Neural progenitor cell (in vitro differentiated cells): ENCODE results near the gene POLN. TPM values are rescaled to one million over a fixed set of nuclear protein-coding genes. Genes with fewer than 3 reads are reported as not detected.

Experiments used
- DNase-seq: peaks from one replicate; pipeline ENCODE4 v3.0.0-alpha.2; 2016; ENCODE audit warnings: low spot score
- H2AFZ ChIP-seq: fragments of 200-600 bp; sonication (generic); replicated peaks from 2 replicates; pipeline ENCODE4 v1.6.1; 2016; ENCODE audit warnings: antibody characterized with exemption
- H3F3A ChIP-seq: fragments of 200-600 bp; sonication (generic); 2 replicates; pipeline ENCODE4 v1.6.1; 2016; ENCODE audit warnings: antibody characterized with exemption, low read depth
- H3K27ac ChIP-seq: fragments of 200-600 bp; sonication (generic); 2 replicates; pipeline ENCODE4 v1.5.1; 2016; ENCODE audit warnings: mild to moderate bottlenecking
- H3K27me3 ChIP-seq: fragments of 200-600 bp; sonication (generic); 2 replicates; pipeline ENCODE4 v1.6.1; 2016; ENCODE audit warnings: mild to moderate bottlenecking, moderate library complexity
- H3K36me3 ChIP-seq: fragments of 200-600 bp; sonication (generic); 2 replicates; pipeline ENCODE4 v1.5.1; 2016
- H3K4me1 ChIP-seq: fragments of 200-600 bp; sonication (generic); 2 replicates; pipeline ENCODE4 v1.6.1; 2016; ENCODE audit warnings: mixed run types
- H3K4me2 ChIP-seq: fragments of 200-600 bp; sonication (generic); 2 replicates; pipeline ENCODE4 v1.6.1; 2016
- H3K4me3 ChIP-seq: fragments of 200-600 bp; sonication (generic); 2 replicates; pipeline ENCODE4 v1.5.1; 2016
- H3K79me2 ChIP-seq: fragments of 200-600 bp; sonication (generic); 2 replicates; pipeline ENCODE4 v1.6.1; 2016; ENCODE audit warnings: low read depth
- H3K9ac ChIP-seq: fragments of 200-600 bp; sonication (generic); 2 replicates; pipeline ENCODE4 v1.6.1; 2016
- H3K9me3 ChIP-seq: fragments of 200-600 bp; sonication (generic); 2 replicates; pipeline ENCODE4 v1.5.1; 2016; ENCODE audit warnings: low read depth
- H4K20me1 ChIP-seq: fragments of 200-600 bp; sonication (generic); 2 replicates; pipeline ENCODE4 v1.6.1; 2016; ENCODE audit warnings: low read depth
- H3K27ac Mint-ChIP-seq: 3 replicates; pipeline ENCODE4 v1.8.0; 2021; ENCODE audit warnings: mixed read lengths
- H3K27me3 Mint-ChIP-seq: 2 replicates; pipeline ENCODE4 v1.8.0; 2022; ENCODE audit warnings: low read depth, mild to moderate bottlenecking, inconsistent platforms, moderate library complexity, mixed read lengths; ENCODE audit not compliant: insufficient read depth
- H3K36me3 Mint-ChIP-seq: 3 replicates; pipeline ENCODE4 v1.8.0; 2021; ENCODE audit warnings: mixed read lengths
- H3K4me1 Mint-ChIP-seq: 3 replicates; pipeline ENCODE4 v1.8.0; 2021; ENCODE audit warnings: mixed read lengths
- H3K4me3 Mint-ChIP-seq: 3 replicates; pipeline ENCODE4 v1.8.0; 2021; ENCODE audit warnings: mild to moderate bottlenecking, moderate library complexity, mixed read lengths
- H3K9me3 Mint-ChIP-seq: 3 replicates; pipeline ENCODE4 v1.8.0; 2020; ENCODE audit warnings: mixed read lengths
- EZH2 ChIP-seq: fragments of 200-600 bp; sonication (generic); IDR thresholded peaks from 2 replicates; pipeline ENCODE4 v1.6.1; 2017; ENCODE audit warnings: antibody characterized with exemption, mild to moderate bottlenecking, moderate library complexity
- EZH2phosphoT487 ChIP-seq: fragments of 200-600 bp; sonication (generic); IDR thresholded peaks from 2 replicates; pipeline ENCODE4 v1.6.1; 2017; ENCODE audit warnings: antibody characterized with exemption
- total RNA-seq: library from RNA; depleted of rRNA; stranded (reverse); fragments of >200 nt; gene quantifications from 2 replicates; pipeline ENCODE4 v1.2.3, GENCODE V29; 2015; ENCODE audit warnings: low replicate concordance
- TF ChIP-seq, protein P1 (sequence below): fragments of 200-600 bp; sonication (generic); IDR thresholded peaks from 2 replicates; pipeline ENCODE4 v1.5.1; 2017; ENCODE audit warnings: antibody characterized with exemption, mild to moderate bottlenecking

The POLN gene
- total RNA-seq, 1 donor from 2014 or later = 1.7 TPM

DNA sequence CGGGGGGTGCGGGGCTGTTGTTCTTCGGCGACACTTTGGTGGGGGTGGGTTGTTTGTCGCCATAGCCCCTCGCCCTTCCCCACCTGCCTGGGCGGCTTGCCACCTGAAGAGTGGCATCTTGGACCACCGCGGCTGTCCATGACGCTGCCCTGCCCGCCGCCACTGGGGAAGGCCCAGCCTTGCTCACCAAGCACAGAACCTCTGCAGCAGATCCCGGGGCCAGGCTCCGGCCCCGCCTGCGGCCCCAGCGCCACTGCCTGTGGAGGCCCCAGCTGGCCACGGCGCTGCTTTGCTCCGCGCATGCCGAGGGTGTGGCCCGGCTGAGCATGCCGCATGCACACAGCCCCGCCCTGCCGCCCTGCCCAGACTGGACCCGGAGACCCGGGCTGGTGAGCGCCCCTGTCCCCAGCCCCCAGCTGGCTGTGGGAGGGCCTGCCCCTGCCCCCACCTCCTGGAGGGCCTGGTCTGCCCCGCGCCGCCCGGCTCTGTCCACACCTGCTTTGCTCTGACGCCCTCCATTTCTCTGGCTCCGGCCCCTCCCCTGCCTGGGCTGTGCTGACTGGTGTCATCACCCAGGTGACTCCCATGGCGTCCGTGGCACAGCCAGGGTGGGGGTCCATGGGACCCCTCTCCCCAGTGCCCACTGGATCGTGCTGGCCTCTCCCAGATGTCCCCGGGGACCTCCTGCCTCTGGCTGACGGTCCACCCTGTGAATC is 177.5 kb downstream of the POLN start:
- no peak for DNase-seq

GRCh38 chr4:2063557-2064275 is 178.2 kb downstream of the POLN start:
- Mint-ChIP-seq H3K27ac (no peak overlapping the region), H3K36me3 (peaks cover 7% of the 10 kb centered on the region), H3K4me1 (peaks cover 11% of the 10 kb centered on the region), H3K9me3 (no peaks in the 10 kb centered on the region), H3K27me3 (peaks cover 5% of the 10 kb centered on the region), H3K4me3 (no peak overlapping the region)
- no peaks in the 10 kb centered on the region for H3K9me3 ChIP-seq
- TF ChIP-seq EZH2 = no peak
- no peak overlapping the region for H3K4me3 ChIP-seq
- peaks cover 10% of the 10 kb centered on the region for H3F3A ChIP-seq
- no peak overlapping the region for H3K9ac ChIP-seq
- no peaks in the 10 kb centered on the region for H3K36me3 ChIP-seq
- no peak overlapping the region for H2AFZ ChIP-seq
- peaks cover 32% of the 10 kb centered on the region for H3K27me3 ChIP-seq
- no peak overlapping the region for H3K4me2 ChIP-seq
- H4K20me1 ChIP-seq = peaks cover 31% of the 10 kb centered on the region
- no peaks in the 10 kb centered on the region for H3K79me2 ChIP-seq
- H3K4me1 ChIP-seq = peaks cover 13% of the 10 kb centered on the region
- no peak for DNase-seq
- no peak overlapping the region for H3K27ac ChIP-seq

More for the DNA sequence above, 177.5 kb downstream of the POLN start:
- TF ChIP-seq, protein P1, sequence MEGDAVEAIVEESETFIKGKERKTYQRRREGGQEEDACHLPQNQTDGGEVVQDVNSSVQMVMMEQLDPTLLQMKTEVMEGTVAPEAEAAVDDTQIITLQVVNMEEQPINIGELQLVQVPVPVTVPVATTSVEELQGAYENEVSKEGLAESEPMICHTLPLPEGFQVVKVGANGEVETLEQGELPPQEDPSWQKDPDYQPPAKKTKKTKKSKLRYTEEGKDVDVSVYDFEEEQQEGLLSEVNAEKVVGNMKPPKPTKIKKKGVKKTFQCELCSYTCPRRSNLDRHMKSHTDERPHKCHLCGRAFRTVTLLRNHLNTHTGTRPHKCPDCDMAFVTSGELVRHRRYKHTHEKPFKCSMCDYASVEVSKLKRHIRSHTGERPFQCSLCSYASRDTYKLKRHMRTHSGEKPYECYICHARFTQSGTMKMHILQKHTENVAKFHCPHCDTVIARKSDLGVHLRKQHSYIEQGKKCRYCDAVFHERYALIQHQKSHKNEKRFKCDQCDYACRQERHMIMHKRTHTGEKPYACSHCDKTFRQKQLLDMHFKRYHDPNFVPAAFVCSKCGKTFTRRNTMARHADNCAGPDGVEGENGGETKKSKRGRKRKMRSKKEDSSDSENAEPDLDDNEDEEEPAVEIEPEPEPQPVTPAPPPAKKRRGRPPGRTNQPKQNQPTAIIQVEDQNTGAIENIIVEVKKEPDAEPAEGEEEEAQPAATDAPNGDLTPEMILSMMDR = no peak
- TF ChIP-seq EZH2phosphoT487 (no peak), EZH2 (no peak)
- Histone ChIP-seq H2AFZ (no peak overlapping the region), H3K4me3 (no peak overlapping the region), H3F3A (peaks cover 10% of the 10 kb centered on the region), H3K27me3 (peaks cover 30% of the 10 kb centered on the region), H3K4me1 (peaks cover 19% of the 10 kb centered on the region), H3K27ac (no peak overlapping the region), H3K4me2 (no peak overlapping the region), H3K36me3 (no peaks in the 10 kb centered on the region), H4K20me1 (peaks cover 31% of the 10 kb centered on the region), H3K9me3 (no peaks in the 10 kb centered on the region), H3K9ac (no peak overlapping the region), H3K79me2 (no peaks in the 10 kb centered on the region)
- H3K27ac Mint-ChIP-seq = no peak overlapping the region
- no peak overlapping the region for H3K4me3 Mint-ChIP-seq
- H3K27me3 Mint-ChIP-seq = peaks cover 5% of the 10 kb centered on the region
- no peaks in the 10 kb centered on the region for H3K9me3 Mint-ChIP-seq
- H3K36me3 Mint-ChIP-seq = peaks cover 7% of the 10 kb centered on the region
- H3K4me1 Mint-ChIP-seq = peaks cover 11% of the 10 kb centered on the region

- Histone ChIP-seq H3K27me3 (peaks cover 40% of the 10 kb centered on the region), H3K36me3 (no peaks in the 10 kb centered on the region), H3K9ac (no peak overlapping the region), H2AFZ (no peak overlapping the region), H3K4me1 (peaks cover 13% of the 10 kb centered on the region), H3K4me3 (no peak overlapping the region), H3F3A (peaks cover 10% of the 10 kb centered on the region), H3K27ac (no peak overlapping the region), H4K20me1 (peaks cover 31% of the 10 kb centered on the region), H3K79me2 (no peaks in the 10 kb centered on the region), H3K4me2 (no peak overlapping the region), H3K9me3 (no peaks in the 10 kb centered on the region)
- no peak overlapping the region for H3K4me3 Mint-ChIP-seq
- H3K27me3 Mint-ChIP-seq = peaks cover 5% of the 10 kb centered on the region
- H3K9me3 Mint-ChIP-seq = no peaks in the 10 kb centered on the region
- H3K4me1 Mint-ChIP-seq = peaks cover 6% of the 10 kb centered on the region
- DNase-seq = no peak
- no peak overlapping the region for H3K27ac Mint-ChIP-seq
- TF ChIP-seq EZH2 (no peak), EZH2phosphoT487 (no peak)
- TF ChIP-seq, protein P1 = no peak
- H3K36me3 Mint-ChIP-seq = peaks cover 2% of the 10 kb centered on the region
These were observed 179.0 kb downstream of the POLN start for GRCh38 chr4:2062808-2063524.
